H1 (cell line): Measurements from ENCODE around the gene SLC4A8. TPM values are rescaled to one million over a fixed set of nuclear protein-coding genes. Genes with fewer than 3 reads are reported as not detected.

ENCODE experiments used
- CTCF ChIA-PET: fragments of 300-600 bp; sonication (Branson Sonifier 250); formaldehyde crosslinking; loops from one replicate; lab custom pipeline; 2021; ENCODE audit not compliant: partially characterized antibody; lab: Charles Lee
- POLR2A ChIA-PET: fragments of 300-600 bp; sonication (Branson Sonifier 250); formaldehyde crosslinking; loops from one replicate; lab custom pipeline; 2021; ENCODE audit warnings: inconsistent platforms; ENCODE audit not compliant: partially characterized antibody; lab: Charles Lee
- DNase-seq, 2 experiments: peaks; one replicate each; pipeline versions ENCODE4 v3.0.0 to v3.0.0-alpha.2; 2010 to 2022; ENCODE audit warnings: low spot score in 2 of 2, low read depth in 1 of 2, mixed read lengths in 1 of 2
- FAIRE-seq: peaks from 2 replicates; lab custom pipeline; 2011; peaks lifted over from hg19 to GRCh38; lab: Jason Lieb, UNC
- H2AFZ ChIP-seq: 2 replicates; pipeline ENCODE4 v1.8.1; 2012; ENCODE audit warnings: low read length, inconsistent platforms
- H2AK5ac ChIP-seq: 2 replicates; pipeline ENCODE4 v1.6.1; 2013; ENCODE audit warnings: low read depth, low read length
- H2BK120ac ChIP-seq: replicated peaks from 2 replicates; pipeline ENCODE3; 2013; ENCODE audit warnings: low read depth, low read length, inconsistent platforms
- H2BK12ac ChIP-seq: 2 replicates; pipeline ENCODE4 v1.6.1; 2013; ENCODE audit warnings: low read depth, low read length
- H2BK15ac ChIP-seq: 2 replicates; pipeline ENCODE4 v1.6.1; 2013; ENCODE audit warnings: low read length
- H2BK20ac ChIP-seq: 2 replicates; pipeline ENCODE4 v1.6.1; 2013; ENCODE audit warnings: low read length
- H2BK5ac ChIP-seq: 2 replicates; pipeline ENCODE4 v1.6.1; 2013; ENCODE audit warnings: low read depth, low read length
- H3K14ac ChIP-seq: 2 replicates; pipeline ENCODE4 v1.6.1; 2013; ENCODE audit warnings: inconsistent platforms; ENCODE audit not compliant: insufficient read length
- H3K18ac ChIP-seq: 2 replicates; pipeline ENCODE4 v1.6.1; 2013; ENCODE audit warnings: low read length; ENCODE audit errors: extremely low read depth
- H3K23ac ChIP-seq: 2 replicates; pipeline ENCODE4 v1.6.1; 2013; ENCODE audit warnings: inconsistent platforms; ENCODE audit not compliant: insufficient read length
- H3K23me2 ChIP-seq: 2 replicates; pipeline ENCODE4 v1.6.1; 2013; ENCODE audit warnings: low read depth, low read length
- H3K27ac ChIP-seq: 2 replicates; pipeline ENCODE4 v1.6.1; 2011; ENCODE audit warnings: low read depth, low read length, inconsistent platforms
- H3K27me3 ChIP-seq, 4 experiments: replicated peaks in 1 of 4; 1 replicate in 1 of 4; 2 replicates in 3 of 4; pipeline versions ENCODE4 v1.6.1 to v1.8.1; 2011 to 2013; ENCODE audit warnings: low read length in 3 of 4, mild to moderate bottlenecking in 3 of 4, inconsistent platforms in 2 of 4, mixed read lengths in 2 of 4, moderate library complexity in 1 of 4; ENCODE audit not compliant: control insufficient read depth in 3 of 4, insufficient read depth in 3 of 4; ENCODE audit errors: extremely low read depth in 1 of 4
- H3K36me3 ChIP-seq, 4 experiments: 2 replicates each; pipeline versions ENCODE4 v1.6.1 to v1.8.1; 2011 to 2013; ENCODE audit warnings: mild to moderate bottlenecking in 4 of 4, low read length in 3 of 4, moderate library complexity in 2 of 4, control low read depth in 1 of 4, inconsistent platforms in 1 of 4; ENCODE audit not compliant: insufficient read depth in 4 of 4, control insufficient read depth in 2 of 4
- H3K4ac ChIP-seq: replicated peaks from 2 replicates; pipeline ENCODE3; 2013; ENCODE audit warnings: low read length, low read depth, mixed read lengths, inconsistent platforms; ENCODE audit not compliant: insufficient read length
- H3K4me1 ChIP-seq, 4 experiments: replicated peaks in 1 of 4; 1 replicate in 1 of 4; 2 replicates in 3 of 4; pipeline versions ENCODE4 v1.6.1 to v1.8.1; 2011 to 2013; ENCODE audit warnings: low read length in 3 of 4, inconsistent platforms in 2 of 4, mixed read lengths in 1 of 4; ENCODE audit not compliant: insufficient read depth in 4 of 4, control insufficient read depth in 3 of 4
- H3K4me2 ChIP-seq, 2 experiments: 2 replicates each; pipeline versions ENCODE4 v1.6.1 to v1.8.1; 2011 to 2013; ENCODE audit warnings: low read depth in 2 of 2, low read length in 2 of 2, control low read depth in 1 of 2, inconsistent platforms in 1 of 2, mild to moderate bottlenecking in 1 of 2; ENCODE audit not compliant: insufficient read depth in 1 of 2
- H3K4me3 ChIP-seq, 4 experiments: fragments of 200-600, 300-600 bp in 1 of 4; sonication (generic), shearing (Covaris generic), sonication (Bioruptor Twin) in 1 of 4; 2 replicates each; pipeline versions ENCODE4 v1.5.1 to v1.8.1; 2011 to 2016; ENCODE audit warnings: low read length in 4 of 4, low read depth in 3 of 4, control low read depth in 2 of 4, inconsistent platforms in 2 of 4, mild to moderate bottlenecking in 2 of 4, mixed read lengths in 1 of 4, moderate library complexity in 1 of 4; ENCODE audit not compliant: insufficient read depth in 2 of 4; ENCODE audit errors: extremely low read depth in 1 of 4
- H3K56ac ChIP-seq: replicated peaks from 2 replicates; pipeline ENCODE3; 2013; ENCODE audit warnings: low read depth, mild to moderate bottlenecking, mixed read lengths, low read length, inconsistent platforms; ENCODE audit not compliant: insufficient read length
- H3K79me1 ChIP-seq: 2 replicates; pipeline ENCODE4 v1.6.1; 2013; ENCODE audit warnings: low read depth, low read length, control low read depth
- H3K79me2 ChIP-seq, 2 experiments: 2 replicates each; pipeline versions ENCODE4 v1.6.1 to v1.8.1; 2012 to 2013; ENCODE audit warnings: low read length in 2 of 2, mild to moderate bottlenecking in 2 of 2, inconsistent platforms in 1 of 2; ENCODE audit not compliant: insufficient read depth in 2 of 2, control insufficient read depth in 1 of 2
- H3K9ac ChIP-seq, 4 experiments: replicated peaks in 1 of 4; 1 replicate in 1 of 4; 2 replicates in 3 of 4; pipeline versions ENCODE4 v1.6.1 to v1.8.1; 2011 to 2013; ENCODE audit warnings: low read depth in 3 of 4, low read length in 3 of 4, control low read depth in 2 of 4, mild to moderate bottlenecking in 2 of 4, moderate library complexity in 2 of 4, inconsistent platforms in 1 of 4; ENCODE audit errors: extremely low read depth in 1 of 4
- H3K9me3 ChIP-seq, 2 experiments: 2 replicates each; pipeline versions ENCODE4 v1.6.1 to v1.8.1; 2012 to 2013; ENCODE audit warnings: mild to moderate bottlenecking in 2 of 2, moderate library complexity in 2 of 2, control low read depth in 1 of 2, inconsistent platforms in 1 of 2, low read depth in 1 of 2, low read length in 1 of 2, mixed read lengths in 1 of 2; ENCODE audit not compliant: insufficient read depth in 2 of 2
- H4K20me1 ChIP-seq, 2 experiments: replicated peaks in 1 of 2; 2 replicates each; pipeline versions ENCODE3 to v1.8.1; 2011 to 2013; ENCODE audit warnings: inconsistent platforms in 2 of 2, low read length in 2 of 2, mild to moderate bottlenecking in 1 of 2; ENCODE audit not compliant: insufficient read depth in 2 of 2, control insufficient read depth in 1 of 2
- H4K5ac ChIP-seq: 2 replicates; pipeline ENCODE4 v1.6.1; 2013; ENCODE audit warnings: low read length, low read depth, mixed read lengths, inconsistent platforms; ENCODE audit not compliant: insufficient read length
- H4K8ac ChIP-seq: 2 replicates; pipeline ENCODE4 v1.8.0; 2013; ENCODE audit warnings: mild to moderate bottlenecking, moderate library complexity, low read length, inconsistent platforms; ENCODE audit not compliant: insufficient read depth; ENCODE audit errors: extremely low read depth
- H4K91ac ChIP-seq: replicated peaks from 2 replicates; pipeline ENCODE3; 2013; ENCODE audit warnings: low read length, mixed read lengths, inconsistent platforms; ENCODE audit not compliant: insufficient read length
- POLR2A ChIP-seq, 2 experiments: IDR thresholded peaks; 1 replicate in 1 of 2; 2 replicates in 1 of 2; pipeline ENCODE4 v1.6.1; 2011; ENCODE audit warnings: low read depth in 2 of 2, low read length in 2 of 2, mild to moderate bottlenecking in 2 of 2; ENCODE audit errors: control extremely low read depth in 1 of 2
- SIN3A ChIP-seq, 2 experiments: IDR thresholded peaks in 1 of 2; conservative IDR thresholded peaks in 1 of 2; 2 replicates each; pipeline ENCODE4 v1.6.1; 2011 to 2012; ENCODE audit warnings: low read length in 2 of 2, improper control_type of control experiment in 1 of 2, low read depth in 1 of 2, mild to moderate bottlenecking in 1 of 2
- SP1 ChIP-seq: IDR thresholded peaks from 2 replicates; pipeline ENCODE4 v1.6.1; 2011; ENCODE audit warnings: low read depth, low read length
- WGBS, 2 experiments: shearing (Covaris generic) in 1 of 2; methylation state at CpG; one replicate each; pipeline versions ENCODE4 v1.1.6 to v1.1.7; 2013 to 2015; ENCODE audit warnings: low lambda C conversion rate in 2 of 2, mixed read lengths in 2 of 2, inconsistent platforms in 1 of 2, low coverage in 1 of 2, missing lambda C conversion rate in 1 of 2; ENCODE audit not compliant: insufficient replicate concordance in 2 of 2, insufficient coverage in 1 of 2, insufficient read length in 1 of 2; ENCODE audit errors: extremely low coverage in 1 of 2, missing lambda C conversion rate in 1 of 2; 5-methylcytosine and 5-hydroxymethylcytosine counted together
- polyA plus RNA-seq, 7 experiments: library from polyadenylated mRNA; depleted of rRNA in 3 of 7; stranded (reverse) in 5 of 7; unstranded in 2 of 7; fragments of >200 nt in 5 of 7; fragments of 200-250 nt in 2 of 7; gene quantifications; 1 replicate in 5 of 7; 2 replicates in 1 of 7; 4 replicates in 1 of 7; pipeline versions ENCODE4 v1.2.1 to v1.2.3, GENCODE V29; 2011 to 2013; ENCODE audit warnings: missing spikeins in 2 of 7, mixed read lengths in 2 of 7
- total RNA-seq: library from RNA; stranded (reverse); fragmentation: NEBNext Ultra II Directional; extraction: Animal tissue kit (Norgen Biotek cat#: 25700); gene quantifications from 2 replicates; pipeline ENCODE4 v1.2.1, GENCODE V29; 2021

SLC4A8 gene
- total and polyA plus RNA-seq, 2 of the 8 experiments (the other 6 are each of a cell fraction or from before 2014, with no cell fraction given), result 11.2 to 13.4 TPM

DNA sequence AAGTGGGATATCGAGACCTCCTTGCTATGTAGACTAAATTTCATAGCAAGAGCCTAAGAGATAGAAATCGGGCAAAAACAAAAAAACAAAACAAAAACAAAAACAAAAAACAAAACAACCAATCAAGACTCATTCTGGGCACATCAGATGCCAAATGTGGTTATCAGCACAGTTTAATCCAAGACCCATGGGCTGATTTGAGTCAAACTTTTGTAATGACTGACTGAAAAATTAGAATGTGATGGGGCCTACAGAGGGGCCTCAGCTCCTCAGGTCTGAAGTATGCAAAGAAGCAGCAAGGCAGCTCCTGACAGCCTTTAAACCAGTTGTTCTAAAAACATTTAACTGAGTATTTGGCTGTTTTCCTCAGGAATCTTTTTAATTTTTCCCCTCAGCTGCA is 49.3 kb downstream of the SLC4A8 start:
- no peak overlapping the region for H2BK120ac ChIP-seq
- H4K8ac ChIP-seq, result no peak overlapping the region
- H3K18ac ChIP-seq, result no peak overlapping the region
- no peaks in the 10 kb centered on the region for H3K9me3 ChIP-seq
- H3K79me1 ChIP-seq, result no peaks in the 10 kb centered on the region
- WGBS, 2 experiments, result 80% methylated on average over 2 of the region's 2 CpGs; no CpG with 5 or more reads in 1 of the 2 experiments
- POLR2A ChIA-PET, result no interaction called here
- H3K14ac ChIP-seq, result no peak overlapping the region
- H2BK20ac ChIP-seq, result no peak overlapping the region
- H2BK12ac ChIP-seq, result no peak overlapping the region
- no peak overlapping the region for H4K5ac ChIP-seq
- no peak overlapping the region for H3K9ac ChIP-seq
- H4K91ac ChIP-seq, result no peak overlapping the region
- TF ChIP-seq SP1, result no peak
- TF ChIP-seq SIN3A (conservative IDR thresholded peaks at IDR 0.05 in 1 of 2, IDR thresholded peaks at IDR 0.05 in 1 of 2; ENCODE audit: low read depth in 1 of 2, low read length in 2 of 2), result no peak
- no peak for TF ChIP-seq POLR2A (IDR thresholded peaks at IDR 0.05; ENCODE audit: control extremely low read depth in 1 of 2, low read depth in 2 of 2, low read length in 2 of 2)
- H2AK5ac ChIP-seq, result no peak overlapping the region
- H3K4me2 ChIP-seq, result no peak overlapping the region
- no peaks in the 10 kb centered on the region for H4K20me1 ChIP-seq
- FAIRE-seq, result no peak
- H3K79me2 ChIP-seq, result no peaks in the 10 kb centered on the region
- H3K4ac ChIP-seq, result no peak overlapping the region
- no peak for DNase-seq
- peaks cover 4 to 28% (median 8%) of the 10 kb centered on the region in 4 experiments; a peak in 6 of 8 replicates for H3K36me3 ChIP-seq
- H2BK15ac ChIP-seq, result no peak overlapping the region
- no peaks in the 10 kb centered on the region for H3K27me3 ChIP-seq
- H3K23me2 ChIP-seq, result no peaks in the 10 kb centered on the region
- H2BK5ac ChIP-seq, result no peak overlapping the region
- no peak overlapping the region for H3K4me3 ChIP-seq
- no peak overlapping the region for H3K23ac ChIP-seq
- H3K56ac ChIP-seq, result no peak overlapping the region
- CTCF ChIA-PET, result interaction anchor here (0.6 to 1.4 kb wide), 2 partner anchors 32 to 53 kb away, joined by 3 read pairs; no protein-coding TSS in a partner anchor
- H3K27ac ChIP-seq, result no peak overlapping the region
- no peak overlapping the region for H2AFZ ChIP-seq
- no peaks in the 10 kb centered on the region for H3K4me1 ChIP-seq
